H9 (cell line): ENCODE results near the gene LRRC36. TPM values are rescaled to one million over a fixed set of nuclear protein-coding genes. Genes with fewer than 3 reads are reported as not detected.

ENCODE experiments used
- DNase-seq: peaks from one replicate; pipeline ENCODE4 v3.0.0-alpha.2; 2017
- H2AFZ ChIP-seq: one replicate; pipeline ENCODE4 v1.6.1; 2013; ENCODE audit warnings: mild to moderate bottlenecking, low read length, control low read depth, moderate library complexity
- H2AK5ac ChIP-seq: 2 replicates; pipeline ENCODE4 v1.6.1; 2013; ENCODE audit warnings: low read length, control low read depth, mixed read lengths; ENCODE audit not compliant: insufficient read length
- H2BK120ac ChIP-seq: one replicate; pipeline ENCODE4 v1.6.1; 2013; ENCODE audit warnings: low read depth, mild to moderate bottlenecking, low read length, control low read depth, inconsistent platforms; ENCODE audit not compliant: poor library complexity, severe bottlenecking
- H2BK12ac ChIP-seq: 2 replicates; pipeline ENCODE4 v1.6.1; 2013; ENCODE audit warnings: low read length, control low read depth, mixed read lengths, low read depth; ENCODE audit not compliant: insufficient read length
- H2BK15ac ChIP-seq: 2 replicates; pipeline ENCODE4 v1.6.1; 2013; ENCODE audit warnings: low read depth, low read length, control low read depth
- H2BK20ac ChIP-seq: one replicate; pipeline ENCODE4 v1.6.1; 2013; ENCODE audit warnings: low read depth, mild to moderate bottlenecking, low read length, control low read depth, inconsistent platforms; ENCODE audit not compliant: poor library complexity, severe bottlenecking
- H2BK5ac ChIP-seq: 2 replicates; pipeline ENCODE4 v1.6.1; 2013; ENCODE audit warnings: low read length, control low read depth, mixed read lengths; ENCODE audit not compliant: insufficient read length
- H3K14ac ChIP-seq: 2 replicates; pipeline ENCODE4 v1.6.1; 2013; ENCODE audit warnings: low read length, control low read depth; ENCODE audit not compliant: insufficient read depth
- H3K18ac ChIP-seq: 2 replicates; pipeline ENCODE4 v1.6.1; 2013; ENCODE audit warnings: low read depth, mild to moderate bottlenecking, mixed read lengths, low read length, control low read depth; ENCODE audit not compliant: insufficient read length
- H3K23ac ChIP-seq: 2 replicates; pipeline ENCODE4 v1.6.1; 2013; ENCODE audit warnings: low read length, control low read depth, mixed read lengths, low read depth; ENCODE audit not compliant: insufficient read length
- H3K23me2 ChIP-seq: 2 replicates; pipeline ENCODE4 v1.6.1; 2013; ENCODE audit warnings: low read depth, mild to moderate bottlenecking, mixed read lengths, low read length, control low read depth; ENCODE audit not compliant: insufficient read length, poor library complexity, severe bottlenecking
- H3K27ac ChIP-seq: 2 replicates; pipeline ENCODE4 v1.5.1; 2013; ENCODE audit warnings: low read length, control low read depth, mixed read lengths, low read depth; ENCODE audit not compliant: insufficient read length
- H3K27me3 ChIP-seq: 2 replicates; pipeline ENCODE4 v1.6.1; 2013; ENCODE audit warnings: low read length, control low read depth, inconsistent platforms; ENCODE audit not compliant: insufficient read depth
- H3K4ac ChIP-seq: 2 replicates; pipeline ENCODE4 v1.6.1; 2013; ENCODE audit warnings: low read depth, mild to moderate bottlenecking, control low read depth, inconsistent platforms, low read length, moderate library complexity
- H3K4me1 ChIP-seq: 2 replicates; pipeline ENCODE4 v1.6.1; 2013; ENCODE audit warnings: low read length, control low read depth, inconsistent platforms; ENCODE audit not compliant: insufficient read depth
- H3K4me2 ChIP-seq: 2 replicates; pipeline ENCODE4 v1.6.1; 2013; ENCODE audit warnings: low read length, control low read depth, mixed read lengths; ENCODE audit not compliant: insufficient read length, insufficient read depth
- H3K56ac ChIP-seq: 2 replicates; pipeline ENCODE4 v1.6.1; 2013; ENCODE audit warnings: low read depth, mild to moderate bottlenecking, mixed read lengths, low read length, control low read depth; ENCODE audit not compliant: insufficient read length
- H3K79me1 ChIP-seq: 2 replicates; pipeline ENCODE4 v1.6.1; 2013; ENCODE audit warnings: low read depth, mild to moderate bottlenecking, moderate library complexity, low read length, control low read depth, inconsistent platforms; ENCODE audit not compliant: insufficient read depth, poor library complexity, severe bottlenecking
- H3K79me2 ChIP-seq: 2 replicates; pipeline ENCODE4 v1.6.1; 2013; ENCODE audit warnings: low read length, control low read depth, inconsistent platforms; ENCODE audit not compliant: insufficient read depth
- H3K9ac ChIP-seq: 2 replicates; pipeline ENCODE4 v1.6.1; 2013; ENCODE audit warnings: low read length, control low read depth, mixed read lengths; ENCODE audit not compliant: insufficient read length; ENCODE audit errors: extremely low read depth
- H3K9me3 ChIP-seq: one replicate; pipeline ENCODE4 v1.6.1; 2013; ENCODE audit warnings: low read depth, low read length, inconsistent platforms; ENCODE audit not compliant: control insufficient read depth
- H3T11ph ChIP-seq: one replicate; pipeline ENCODE4 v1.6.1; 2013; ENCODE audit warnings: mild to moderate bottlenecking, low read length, control low read depth, inconsistent platforms
- H4K20me1 ChIP-seq: one replicate; pipeline ENCODE4 v1.6.1; 2013; ENCODE audit not compliant: control insufficient read depth, insufficient read length, insufficient read depth
- H4K5ac ChIP-seq: 2 replicates; pipeline ENCODE4 v1.6.1; 2013; ENCODE audit warnings: low read depth, mild to moderate bottlenecking, mixed read lengths, low read length, control low read depth; ENCODE audit not compliant: insufficient read length
- H4K8ac ChIP-seq: replicated peaks from 2 replicates; pipeline ENCODE4 v1.6.1; 2013; ENCODE audit warnings: low read length, control low read depth, mixed read lengths, low read depth; ENCODE audit not compliant: insufficient read length
- H4K91ac ChIP-seq: 2 replicates; pipeline ENCODE4 v1.6.1; 2013; ENCODE audit warnings: low read depth, mild to moderate bottlenecking, moderate library complexity, mixed read lengths, low read length, control low read depth; ENCODE audit not compliant: insufficient read length
- H3K27ac Mint-ChIP-seq, 3 experiments: 2 replicates in 2 of 3; 3 replicates in 1 of 3; pipeline ENCODE4 v1.8.0; 2020 to 2021; ENCODE audit warnings: mixed read lengths in 3 of 3, mild to moderate bottlenecking in 1 of 3, moderate library complexity in 1 of 3
- H3K27me3 Mint-ChIP-seq: 2 replicates; pipeline ENCODE4 v1.8.0; 2021; ENCODE audit warnings: low read depth, mild to moderate bottlenecking, moderate library complexity, mixed read lengths
- H3K36me3 Mint-ChIP-seq, 3 experiments: 2 replicates in 2 of 3; 3 replicates in 1 of 3; pipeline ENCODE4 v1.8.0; 2020 to 2021; ENCODE audit warnings: low read depth in 3 of 3, mixed read lengths in 3 of 3; ENCODE audit not compliant: insufficient read depth in 1 of 3
- H3K4me1 Mint-ChIP-seq, 2 experiments: 2 replicates each; pipeline ENCODE4 v1.8.0; 2020; ENCODE audit warnings: mixed read lengths in 2 of 2
- H3K4me3 Mint-ChIP-seq, 2 experiments: 2 replicates in 1 of 2; 3 replicates in 1 of 2; pipeline ENCODE4 v1.8.0; 2020 to 2021; ENCODE audit warnings: mild to moderate bottlenecking in 2 of 2, mixed read lengths in 2 of 2, moderate library complexity in 1 of 2
- H3K9me3 Mint-ChIP-seq, 2 experiments: 2 replicates in 1 of 2; 3 replicates in 1 of 2; pipeline ENCODE4 v1.8.0; 2020; ENCODE audit warnings: mild to moderate bottlenecking in 2 of 2, mixed read lengths in 2 of 2, moderate library complexity in 1 of 2
- total RNA-seq: library from RNA; stranded (reverse); gene quantifications from 2 replicates; pipeline ENCODE4 v1.2.1, GENCODE V29; 2021
- TF ChIP-seq, protein P1 (sequence below): fragments of 200-600 bp; sonication (generic); conservative IDR thresholded peaks from 3 replicates; pipeline ENCODE4 v1.8.0; 2021; ENCODE audit warnings: antibody characterized with exemption, mild to moderate bottlenecking

LRRC36 gene
- total RNA-seq, 1 experiment from 2014 or later = not detected

DNA sequence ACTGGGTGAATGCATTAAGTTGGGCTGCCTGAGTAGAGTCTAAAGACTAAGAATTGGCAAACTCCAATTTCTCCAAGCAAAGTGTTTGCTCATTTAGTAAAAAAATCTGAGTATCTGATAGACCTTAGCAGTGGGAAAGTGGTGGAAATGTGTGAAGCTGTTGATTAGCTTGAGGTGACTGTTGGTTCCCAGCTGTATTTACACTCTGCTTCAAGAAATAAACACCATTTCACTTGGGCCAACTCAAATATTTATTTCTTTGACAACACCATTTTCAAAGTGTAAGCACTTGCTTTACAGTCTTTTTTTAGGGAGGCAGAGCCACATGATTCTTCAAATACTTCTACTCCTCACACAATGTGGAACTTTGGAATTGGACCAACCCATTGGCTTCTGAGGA lies 8.8 kb upstream of the LRRC36 start:
- no peak overlapping the region for H3K4me2 ChIP-seq
- H3K36me3 Mint-ChIP-seq = no peaks in the 10 kb centered on the region
- H3K79me2 ChIP-seq = no peaks in the 10 kb centered on the region
- H3K27me3 Mint-ChIP-seq = peaks cover 45% of the 10 kb centered on the region
- H2BK20ac ChIP-seq = no peak overlapping the region
- no peak for DNase-seq
- no peak overlapping the region for H2BK12ac ChIP-seq
- H4K5ac ChIP-seq = no peak overlapping the region
- no peak overlapping the region for H2BK5ac ChIP-seq
- H4K91ac ChIP-seq = no peak overlapping the region
- H3K4me3 Mint-ChIP-seq = no peak overlapping the region
- TF ChIP-seq, protein P1, sequence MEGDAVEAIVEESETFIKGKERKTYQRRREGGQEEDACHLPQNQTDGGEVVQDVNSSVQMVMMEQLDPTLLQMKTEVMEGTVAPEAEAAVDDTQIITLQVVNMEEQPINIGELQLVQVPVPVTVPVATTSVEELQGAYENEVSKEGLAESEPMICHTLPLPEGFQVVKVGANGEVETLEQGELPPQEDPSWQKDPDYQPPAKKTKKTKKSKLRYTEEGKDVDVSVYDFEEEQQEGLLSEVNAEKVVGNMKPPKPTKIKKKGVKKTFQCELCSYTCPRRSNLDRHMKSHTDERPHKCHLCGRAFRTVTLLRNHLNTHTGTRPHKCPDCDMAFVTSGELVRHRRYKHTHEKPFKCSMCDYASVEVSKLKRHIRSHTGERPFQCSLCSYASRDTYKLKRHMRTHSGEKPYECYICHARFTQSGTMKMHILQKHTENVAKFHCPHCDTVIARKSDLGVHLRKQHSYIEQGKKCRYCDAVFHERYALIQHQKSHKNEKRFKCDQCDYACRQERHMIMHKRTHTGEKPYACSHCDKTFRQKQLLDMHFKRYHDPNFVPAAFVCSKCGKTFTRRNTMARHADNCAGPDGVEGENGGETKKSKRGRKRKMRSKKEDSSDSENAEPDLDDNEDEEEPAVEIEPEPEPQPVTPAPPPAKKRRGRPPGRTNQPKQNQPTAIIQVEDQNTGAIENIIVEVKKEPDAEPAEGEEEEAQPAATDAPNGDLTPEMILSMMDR = no peak
- H3K23ac ChIP-seq = no peak overlapping the region
- no peak overlapping the region for H3K9ac ChIP-seq
- H3K27me3 ChIP-seq = no peaks in the 10 kb centered on the region
- no peaks in the 10 kb centered on the region for H3K4me1 ChIP-seq
- H3K18ac ChIP-seq = no peak overlapping the region
- H2AK5ac ChIP-seq = no peak overlapping the region
- no peak overlapping the region for H3T11ph ChIP-seq
- H4K20me1 ChIP-seq = no peaks in the 10 kb centered on the region
- H3K56ac ChIP-seq = no peak overlapping the region
- no peaks in the 10 kb centered on the region for H3K79me1 ChIP-seq
- H3K4me1 Mint-ChIP-seq = peaks cover 0 to 5% of the 10 kb centered on the region in 2 experiments; a peak in 3 of 4 replicates
- no peak overlapping the region for H3K27ac Mint-ChIP-seq
- no peaks in the 10 kb centered on the region for H3K9me3 Mint-ChIP-seq
- no peak overlapping the region for H2BK15ac ChIP-seq
- no peaks in the 10 kb centered on the region for H3K23me2 ChIP-seq
- H3K4ac ChIP-seq = no peak overlapping the region
- no peak overlapping the region for H2BK120ac ChIP-seq
- no peak overlapping the region for H3K27ac ChIP-seq
- no peaks in the 10 kb centered on the region for H3K9me3 ChIP-seq
- no peak overlapping the region for H4K8ac ChIP-seq
- H2AFZ ChIP-seq = no peak overlapping the region
- no peak overlapping the region for H3K14ac ChIP-seq
